ENCODE data around the gene KCNH8.

GRCh38 chr3:19215427-19215826 lies 67.1 kb downstream of the KCNH8 start:
- TF ChIP-seq CSRNP3 (CRISPR knock-in tag; IDR thresholded peaks at IDR 0.05) = no peak
- TF ChIP-seq ZNF8 (CRISPR knock-in tag; IDR thresholded peaks at IDR 0.05) = no peak
- no peak for TF ChIP-seq RARB (CRISPR knock-in tag; IDR thresholded peaks at IDR 0.05)
- no peak for TF ChIP-seq ARNTL (CRISPR knock-in tag; IDR thresholded peaks at IDR 0.05; ENCODE audit: borderline replicate concordance, low read depth)
- no peak for TF ChIP-seq ISL1 (CRISPR knock-in tag; IDR thresholded peaks at IDR 0.05)
- no peak for TF ChIP-seq POU6F1 (CRISPR knock-in tag; IDR thresholded peaks at IDR 0.05; ENCODE audit: borderline replicate concordance, low read depth)
- TF ChIP-seq ZFP30 (CRISPR knock-in tag; IDR thresholded peaks at IDR 0.05) = no peak
- no peak for TF ChIP-seq BACH2 (CRISPR knock-in tag; IDR thresholded peaks at IDR 0.05; ENCODE audit: borderline replicate concordance)
- no peak for TF ChIP-seq TOX (CRISPR knock-in tag; IDR thresholded peaks at IDR 0.05; ENCODE audit: borderline replicate concordance)
- TF ChIP-seq PPARA (CRISPR knock-in tag; IDR thresholded peaks at IDR 0.05; ENCODE audit: borderline replicate concordance) = no peak
- TF ChIP-seq PATZ1 (CRISPR knock-in tag; IDR thresholded peaks at IDR 0.05; ENCODE audit: borderline replicate concordance) = no peak
- no peak for TF ChIP-seq ZNF565 (CRISPR knock-in tag; conservative IDR thresholded peaks at IDR 0.05; ENCODE audit: low read depth)
- TF ChIP-seq GLIS3 (CRISPR knock-in tag; IDR thresholded peaks at IDR 0.05) = no peak

Measured in SK-N-SH treated with all-trans-retinoic acid at 6 μM for 48 hours (cell line).